Measurements from ENCODE around the gene TRABD2A. TPM values are rescaled to one million over a fixed set of nuclear protein-coding genes. Genes with fewer than 3 reads are reported as not detected.

The TRABD2A gene
- total RNA-seq, 2 donors from 2014 or later = 4.8 to 7.7 TPM

GRCh38 chr2:84801811-84802210 is 79.1 kb downstream of the TRABD2A start:
- H3K9me3 ChIP-seq (ENCODE audit: control insufficient read depth, low read length) = no peaks in the 10 kb centered on the region
- no peak overlapping the region for H3K4me3 ChIP-seq (ENCODE audit: low read length)
- no peak overlapping the region for H3K27ac ChIP-seq (ENCODE audit: low read depth, low read length)
- no peaks in the 10 kb centered on the region for H3K36me3 Mint-ChIP-seq (ENCODE audit: low read depth)
- no peaks in the 10 kb centered on the region for H3K27me3 ChIP-seq (ENCODE audit: control insufficient read depth, insufficient read depth, low read length, poor library complexity, severe bottlenecking)
- no peaks in the 10 kb centered on the region for H3K4me1 ChIP-seq (ENCODE audit: control insufficient read depth, insufficient read depth, low read length)
- H3K4me3 Mint-ChIP-seq = no peak overlapping the region
- no peak for TF ChIP-seq CTCF (conservative IDR thresholded peaks at IDR 0.05)
- H3K9me3 Mint-ChIP-seq = no peaks in the 10 kb centered on the region
- no peak overlapping the region for H3K27ac Mint-ChIP-seq
- WGBS, 2 experiments (ENCODE audit: insufficient coverage in 1 of 2, insufficient read length in 1 of 2) = 98% methylated on average over 2 of the region's 2 CpGs; no CpG with 5 or more reads in 1 of the 2 experiments
- DNase-seq = no peak
- no peaks in the 10 kb centered on the region for H3K4me1 Mint-ChIP-seq
- H3K27me3 Mint-ChIP-seq (ENCODE audit: insufficient read depth) = no peaks in the 10 kb centered on the region
- no peak overlapping the region for H3K9ac ChIP-seq (ENCODE audit: extremely low read depth, low read length, poor library complexity, severe bottlenecking)
- no peaks in the 10 kb centered on the region for H3K36me3 ChIP-seq (ENCODE audit: control insufficient read depth, insufficient read depth, low read length)

GRCh38 chr2:84800194-84800805 is 80.6 kb downstream of the TRABD2A start:
- no peak overlapping the region for H3K4me3 Mint-ChIP-seq
- 92 to 93% methylated on average over 1 of the region's 1 CpG for WGBS, 2 experiments (ENCODE audit: insufficient coverage in 1 of 2, insufficient read length in 1 of 2)
- DNase-seq = no peak
- no peak overlapping the region for H3K27ac Mint-ChIP-seq
- Histone ChIP-seq H3K4me1 (ENCODE audit: control insufficient read depth, insufficient read depth, low read length) (no peaks in the 10 kb centered on the region), H3K36me3 (ENCODE audit: control insufficient read depth, insufficient read depth, low read length) (no peaks in the 10 kb centered on the region), H3K9ac (ENCODE audit: extremely low read depth, low read length, poor library complexity, severe bottlenecking) (no peak overlapping the region), H3K9me3 (ENCODE audit: control insufficient read depth, low read length) (no peaks in the 10 kb centered on the region), H3K27ac (ENCODE audit: low read depth, low read length) (no peak overlapping the region), H3K27me3 (ENCODE audit: control insufficient read depth, insufficient read depth, low read length, poor library complexity, severe bottlenecking) (no peaks in the 10 kb centered on the region), H3K4me3 (ENCODE audit: low read length) (no peak overlapping the region)
- TF ChIP-seq CTCF (conservative IDR thresholded peaks at IDR 0.05) = no peak
- no peaks in the 10 kb centered on the region for H3K27me3 Mint-ChIP-seq (ENCODE audit: insufficient read depth)
- no peaks in the 10 kb centered on the region for H3K4me1 Mint-ChIP-seq
- no peaks in the 10 kb centered on the region for H3K9me3 Mint-ChIP-seq
- no peaks in the 10 kb centered on the region for H3K36me3 Mint-ChIP-seq (ENCODE audit: low read depth)

- H3K9ac ChIP-seq (ENCODE audit: extremely low read depth, low read length, poor library complexity, severe bottlenecking) = no peak overlapping the region
- Mint-ChIP-seq H3K27ac (no peak overlapping the region), H3K27me3 (ENCODE audit: insufficient read depth) (no peaks in the 10 kb centered on the region), H3K4me1 (no peaks in the 10 kb centered on the region), H3K36me3 (ENCODE audit: low read depth) (no peaks in the 10 kb centered on the region), H3K4me3 (no peak overlapping the region), H3K9me3 (no peaks in the 10 kb centered on the region)
- no peaks in the 10 kb centered on the region for H3K36me3 ChIP-seq (ENCODE audit: control insufficient read depth, insufficient read depth, low read length)
- H3K9me3 ChIP-seq (ENCODE audit: control insufficient read depth, low read length) = no peaks in the 10 kb centered on the region
- H3K27me3 ChIP-seq (ENCODE audit: control insufficient read depth, insufficient read depth, low read length, poor library complexity, severe bottlenecking) = no peaks in the 10 kb centered on the region
- H3K4me1 ChIP-seq (ENCODE audit: control insufficient read depth, insufficient read depth, low read length) = no peaks in the 10 kb centered on the region
- DNase-seq = no peak
- WGBS, 2 experiments (ENCODE audit: insufficient coverage in 1 of 2, insufficient read length in 1 of 2) = no CpG with 5 or more reads among the region's 1 CpG
- H3K4me3 ChIP-seq (ENCODE audit: low read length) = no peak overlapping the region
- no peak for TF ChIP-seq CTCF (conservative IDR thresholded peaks at IDR 0.05)
- H3K27ac ChIP-seq (ENCODE audit: low read depth, low read length) = no peak overlapping the region
Observed at GRCh38 chr2:84799772-84800171, 81.1 kb downstream of the TRABD2A start.

Measured in endodermal cell (in vitro differentiated cells).